Measurements from ENCODE around the gene SMAD6.

DNA sequence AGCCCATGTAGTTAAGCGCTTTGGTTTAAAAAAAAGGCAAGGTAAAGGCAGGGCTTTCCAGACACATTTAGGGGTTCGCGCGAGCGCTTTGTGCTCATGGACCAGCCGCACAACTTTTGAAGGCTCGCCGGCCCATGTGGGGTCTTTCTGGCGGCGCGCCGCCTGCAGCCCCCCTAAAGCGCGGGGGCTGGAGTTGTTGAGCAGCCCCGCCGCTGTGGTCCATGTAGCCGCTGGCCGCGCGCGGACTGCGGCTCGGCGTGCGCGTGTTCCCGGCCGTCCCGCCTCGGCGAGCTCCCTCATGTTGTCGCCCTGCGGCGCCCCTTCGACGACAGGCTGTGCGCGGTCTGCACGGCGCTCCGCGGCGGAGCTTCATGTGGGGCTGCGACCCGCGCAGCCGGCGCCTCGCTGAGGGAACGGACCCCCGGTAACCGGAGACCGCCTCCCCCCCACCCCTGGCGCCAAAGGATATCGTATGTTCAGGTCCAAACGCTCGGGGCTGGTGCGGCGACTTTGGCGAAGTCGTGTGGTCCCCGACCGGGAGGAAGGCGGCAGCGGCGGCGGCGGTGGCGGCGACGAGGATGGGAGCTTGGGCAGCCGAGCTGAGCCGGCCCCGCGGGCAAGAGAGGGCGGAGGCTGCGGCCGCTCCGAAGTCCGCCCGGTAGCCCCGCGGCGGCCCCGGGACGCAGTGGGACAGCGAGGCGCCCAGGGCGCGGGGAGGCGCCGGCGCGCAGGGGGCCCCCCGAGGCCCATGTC, 927 bp downstream of the SMAD6 start:
- TF ChIP-seq TAF1 (IDR thresholded peaks at IDR 0.05; ENCODE audit: borderline replicate concordance, insufficient read depth, low read length) (no peak), POLR2AphosphoS5 (IDR thresholded peaks at IDR 0.05; ENCODE audit: low read depth, low read length) (no peak), SIN3A (IDR thresholded peaks at IDR 0.05; ENCODE audit: borderline replicate concordance, insufficient read depth, low read length) (peak; percentile 34; the same call in 1 of the 2 replicates)
- TF ChIP-seq, protein P1, sequence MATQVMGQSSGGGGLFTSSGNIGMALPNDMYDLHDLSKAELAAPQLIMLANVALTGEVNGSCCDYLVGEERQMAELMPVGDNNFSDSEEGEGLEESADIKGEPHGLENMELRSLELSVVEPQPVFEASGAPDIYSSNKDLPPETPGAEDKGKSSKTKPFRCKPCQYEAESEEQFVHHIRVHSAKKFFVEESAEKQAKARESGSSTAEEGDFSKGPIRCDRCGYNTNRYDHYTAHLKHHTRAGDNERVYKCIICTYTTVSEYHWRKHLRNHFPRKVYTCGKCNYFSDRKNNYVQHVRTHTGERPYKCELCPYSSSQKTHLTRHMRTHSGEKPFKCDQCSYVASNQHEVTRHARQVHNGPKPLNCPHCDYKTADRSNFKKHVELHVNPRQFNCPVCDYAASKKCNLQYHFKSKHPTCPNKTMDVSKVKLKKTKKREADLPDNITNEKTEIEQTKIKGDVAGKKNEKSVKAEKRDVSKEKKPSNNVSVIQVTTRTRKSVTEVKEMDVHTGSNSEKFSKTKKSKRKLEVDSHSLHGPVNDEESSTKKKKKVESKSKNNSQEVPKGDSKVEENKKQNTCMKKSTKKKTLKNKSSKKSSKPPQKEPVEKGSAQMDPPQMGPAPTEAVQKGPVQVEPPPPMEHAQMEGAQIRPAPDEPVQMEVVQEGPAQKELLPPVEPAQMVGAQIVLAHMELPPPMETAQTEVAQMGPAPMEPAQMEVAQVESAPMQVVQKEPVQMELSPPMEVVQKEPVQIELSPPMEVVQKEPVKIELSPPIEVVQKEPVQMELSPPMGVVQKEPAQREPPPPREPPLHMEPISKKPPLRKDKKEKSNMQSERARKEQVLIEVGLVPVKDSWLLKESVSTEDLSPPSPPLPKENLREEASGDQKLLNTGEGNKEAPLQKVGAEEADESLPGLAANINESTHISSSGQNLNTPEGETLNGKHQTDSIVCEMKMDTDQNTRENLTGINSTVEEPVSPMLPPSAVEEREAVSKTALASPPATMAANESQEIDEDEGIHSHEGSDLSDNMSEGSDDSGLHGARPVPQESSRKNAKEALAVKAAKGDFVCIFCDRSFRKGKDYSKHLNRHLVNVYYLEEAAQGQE (IDR thresholded peaks at IDR 0.05; ENCODE audit: insufficient read depth in 1 of 2, low read depth in 2 of 2, low read length in 2 of 2), result no peak

Measured in PFSK-1 (cell line).